PC-3 (cell line): ENCODE data around the gene SMG9.

Source experiments
- CTCF ChIP-seq: fragments of 300-600 bp; sonication (generic); conservative IDR thresholded peaks from 2 replicates; pipeline ENCODE4 v1.5.1; 2017; ENCODE audit warnings: antibody characterized with exemption, low read depth, mild to moderate bottlenecking, low read length
- EZH2 ChIP-seq: fragments of 300-600 bp; sonication (generic); IDR thresholded peaks from one replicate; pipeline ENCODE4 v1.6.1; 2017; ENCODE audit warnings: antibody characterized with exemption, mild to moderate bottlenecking, low read length; ENCODE audit not compliant: unreplicated experiment
- EZH2phosphoT487 ChIP-seq: fragments of 300-600 bp; sonication (generic); IDR thresholded peaks from 2 replicates; pipeline ENCODE4 v1.6.1; 2018; ENCODE audit warnings: mild to moderate bottlenecking, antibody characterized with exemption, low read length, borderline replicate concordance

GRCh38 chr19:43723588-43723987, 31.2 kb downstream of the SMG9 start:
- peak; percentile 52 for TF ChIP-seq CTCF
- no peak for TF ChIP-seq EZH2
- no peak for TF ChIP-seq EZH2phosphoT487
